Left renal cortex interstitium (tissue), 4 donors: ENCODE measurements around the gene ZNF25. TPM values are rescaled to one million over a fixed set of nuclear protein-coding genes. Genes with fewer than 3 reads are reported as not detected.
A peak's percentile ranks its signal among the peaks of the same experiment; 100 is the strongest.
"Not testable (repeated sequence)": the region's sequence is repeated elsewhere in the genome, so short reads cannot be mapped to it uniquely, and the experiment has no call there.

Experiments used
- DNase-seq, 4 donors: peaks; one replicate each; pipeline ENCODE4 v3.0.0-alpha.2; 2013; ENCODE audit warnings: low read depth in 4 of 4, low spot score in 2 of 4, missing footprints in 1 of 4
- polyA plus RNA-seq, 4 donors: library from polyadenylated mRNA; unstranded; fragments of 120-200 nt; gene quantifications; one replicate each; pipeline ENCODE4 v1.2.1, GENCODE V29; 2013; ENCODE audit not compliant: insufficient read length in 4 of 4

Gene ZNF25
- 10 to 100 TPM; 12.1 to 16.1 (median 14.6) TPM for polyA plus RNA-seq

DNA sequence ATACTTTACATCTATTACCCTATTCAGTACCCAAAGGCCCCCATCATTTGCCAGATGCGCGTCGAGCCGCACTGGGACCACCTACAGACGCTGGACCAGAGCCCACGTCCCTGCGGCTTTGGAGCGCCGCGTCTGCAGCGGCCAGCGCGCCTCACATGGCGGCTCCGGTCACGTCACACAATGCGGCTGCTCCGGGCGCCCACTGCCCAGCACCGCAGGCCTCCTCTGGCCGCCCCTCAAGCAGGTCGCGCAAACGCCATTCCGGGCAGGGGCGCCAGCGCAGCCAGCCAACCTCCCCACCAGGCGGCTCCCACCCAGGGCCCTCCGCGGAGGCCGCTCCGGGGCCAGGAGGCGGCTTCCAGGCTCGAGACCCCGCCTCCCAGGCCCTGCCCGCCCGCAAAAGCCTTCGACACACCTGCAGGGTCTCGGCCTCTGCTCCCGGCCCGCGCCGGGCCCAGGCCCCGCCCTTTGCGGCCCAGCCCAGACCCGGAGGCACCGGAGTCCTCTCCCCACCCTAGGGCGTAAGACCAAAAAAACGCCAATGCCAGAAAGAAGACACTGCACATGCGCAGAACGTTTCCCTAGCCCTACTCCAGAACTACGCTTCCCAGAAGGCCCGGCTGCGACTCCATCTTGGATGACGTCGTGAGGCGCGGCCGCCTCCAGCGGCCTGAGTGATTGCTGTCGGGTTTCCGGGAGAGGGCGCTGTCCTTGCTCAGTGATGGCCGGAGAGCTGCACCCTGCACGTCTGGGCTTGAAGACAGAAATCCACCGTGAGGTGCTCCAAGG lies at the start of gene ZNF25:
Gene ZNF25, minus strand, starts transcription at position 557 of the 789 bp plus-strand sequence. CDS start 4,925 bp downstream, outside the sequence.
- DNase-seq = peak; percentile 97 to 99 (median 98)

DNA sequence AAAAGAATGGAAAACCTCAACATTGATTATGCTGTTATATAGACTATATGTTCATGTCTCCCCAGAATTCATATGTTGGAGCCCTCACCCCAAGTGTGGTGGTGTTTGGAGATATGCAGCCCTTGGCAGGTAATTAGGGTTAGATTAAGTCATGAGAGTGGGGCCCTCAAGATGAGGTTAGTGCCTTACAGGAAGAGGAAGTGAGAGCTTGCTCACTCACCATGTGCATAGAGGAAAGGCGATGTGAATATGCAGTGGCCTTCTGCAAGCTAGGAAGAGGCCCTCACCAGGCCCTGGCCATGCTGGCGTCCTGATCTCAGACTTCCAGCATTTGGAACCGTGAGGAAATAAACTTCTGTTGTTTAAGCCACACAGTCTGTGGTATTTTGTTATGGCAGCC lies 48.8 kb upstream of the ZNF25 start:
- DNase-seq = no peak

DNA sequence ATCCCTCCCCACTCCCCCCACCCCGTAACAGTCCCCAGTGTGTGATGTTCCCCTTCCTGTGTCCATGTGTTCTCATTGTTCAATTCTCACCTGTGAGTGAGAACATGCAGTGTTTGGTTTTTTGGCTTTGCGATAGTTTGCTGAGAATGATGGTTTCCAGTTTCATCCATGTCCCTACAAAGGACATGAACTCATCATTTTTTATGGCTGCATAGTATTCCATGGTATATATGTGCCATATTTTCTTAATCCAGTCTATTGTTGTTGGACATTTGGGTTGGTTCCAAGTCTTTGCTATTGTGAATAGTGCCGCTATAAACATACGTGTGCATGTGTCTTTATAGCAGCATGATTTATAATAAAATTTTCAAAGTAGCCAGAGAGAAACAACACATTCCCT lies 42.7 kb upstream of the ZNF25 start:
- DNase-seq = not testable (repeated sequence)

DNA sequence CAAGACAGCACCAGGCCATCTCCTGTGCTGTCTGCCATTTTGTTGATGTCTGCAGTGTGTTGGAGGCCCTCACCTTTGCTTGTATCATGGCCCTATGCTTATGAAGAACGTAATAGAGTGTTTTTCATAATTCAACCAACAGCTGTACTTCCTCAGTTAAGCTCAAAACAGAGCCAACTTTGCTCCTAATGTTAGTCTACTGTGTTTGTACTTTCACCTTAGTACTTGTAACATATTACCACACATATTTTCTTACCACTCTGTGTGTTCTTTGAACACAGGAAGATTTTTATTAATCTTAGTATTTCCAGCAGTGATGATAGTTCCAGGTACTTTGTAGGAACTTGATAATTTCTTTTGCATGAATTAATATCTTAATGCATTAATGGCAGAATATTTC lies 39.9 kb upstream of the ZNF25 start:
- DNase-seq = no peak

DNA sequence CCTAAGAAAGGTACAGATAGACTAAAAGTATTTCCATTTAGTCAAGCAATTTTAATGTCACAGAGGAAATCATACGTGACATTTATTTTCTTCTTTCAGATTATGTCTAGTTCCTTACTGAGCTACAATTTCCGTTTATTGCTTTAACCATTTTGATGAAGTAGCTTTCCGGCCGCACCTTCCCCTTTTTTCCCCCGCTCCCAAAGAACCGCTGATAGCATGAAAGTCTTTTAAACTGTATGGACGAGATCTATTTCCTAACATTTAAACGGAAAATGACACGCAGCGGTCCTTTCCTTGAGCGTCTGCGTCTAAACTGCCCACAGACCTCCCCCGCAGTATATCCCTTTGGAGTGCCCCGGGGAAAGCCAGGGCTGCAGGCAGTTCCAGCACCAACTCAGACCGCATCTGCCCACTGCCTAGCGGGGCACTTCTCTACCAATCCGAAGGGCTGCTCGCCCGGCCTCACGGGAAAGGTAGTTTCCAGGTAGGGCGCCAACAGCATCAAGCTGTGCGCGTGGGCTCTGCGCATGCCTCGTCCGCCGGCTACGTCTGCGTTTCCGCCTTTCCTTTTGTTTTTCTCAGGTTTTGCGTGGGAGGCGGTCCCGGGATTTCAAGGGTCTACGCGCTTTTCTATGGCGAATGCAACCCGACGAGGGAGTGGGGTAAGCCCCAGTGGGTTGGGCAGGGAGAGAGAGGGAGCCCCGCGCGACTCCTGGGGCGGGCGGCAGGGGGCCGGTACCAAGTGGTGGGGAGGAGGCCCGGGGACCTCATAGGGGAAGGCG lies 33.9 kb upstream of the ZNF25 start, which contains the start of gene ZNF33A:
Gene ZNF33A, plus strand, starts transcription at position 557 of the 785 bp plus-strand sequence. CDS start 1,667 bp downstream, outside the sequence.
- peak; percentile 84 to 92 (median 86) for DNase-seq

DNA sequence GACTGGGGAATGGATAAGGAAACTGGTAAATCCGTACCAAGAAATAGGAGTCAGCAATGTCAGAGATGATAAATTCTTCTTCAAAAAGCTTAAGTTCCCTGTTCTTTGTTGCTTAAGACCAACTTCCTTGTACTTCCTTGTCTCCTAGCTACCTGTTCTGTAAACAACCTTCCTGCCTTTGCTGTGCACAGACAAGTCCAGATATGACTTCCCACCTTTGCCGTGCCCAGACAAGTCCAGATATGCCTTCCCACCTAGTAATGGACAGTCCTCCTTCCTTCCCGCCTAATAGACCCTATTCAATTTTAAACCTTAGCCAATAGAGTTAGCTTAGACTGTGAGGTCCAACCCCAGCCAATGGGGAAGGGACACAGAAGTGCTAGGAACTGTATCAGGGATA lies 31.5 kb upstream of the ZNF25 start:
- no peak for DNase-seq

DNA sequence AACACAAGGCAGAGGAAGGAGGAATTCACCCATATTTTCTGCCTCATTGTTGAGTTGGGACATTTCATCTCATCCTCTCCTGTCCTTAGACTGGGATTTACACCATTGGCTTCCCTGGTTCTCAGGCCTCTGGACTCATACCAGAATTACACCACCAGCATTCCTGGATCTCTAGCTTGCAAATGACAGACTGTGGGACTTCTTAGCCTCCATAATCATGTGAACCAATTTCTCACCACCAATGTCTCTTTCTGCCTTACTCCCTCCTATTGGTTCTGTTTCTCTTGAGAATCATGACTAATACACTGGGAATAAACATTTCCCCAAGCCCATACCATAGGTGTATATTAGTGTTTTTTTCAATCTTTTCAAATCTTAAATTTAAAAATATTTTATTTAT lies 31.1 kb upstream of the ZNF25 start:
- no peak for DNase-seq

DNA sequence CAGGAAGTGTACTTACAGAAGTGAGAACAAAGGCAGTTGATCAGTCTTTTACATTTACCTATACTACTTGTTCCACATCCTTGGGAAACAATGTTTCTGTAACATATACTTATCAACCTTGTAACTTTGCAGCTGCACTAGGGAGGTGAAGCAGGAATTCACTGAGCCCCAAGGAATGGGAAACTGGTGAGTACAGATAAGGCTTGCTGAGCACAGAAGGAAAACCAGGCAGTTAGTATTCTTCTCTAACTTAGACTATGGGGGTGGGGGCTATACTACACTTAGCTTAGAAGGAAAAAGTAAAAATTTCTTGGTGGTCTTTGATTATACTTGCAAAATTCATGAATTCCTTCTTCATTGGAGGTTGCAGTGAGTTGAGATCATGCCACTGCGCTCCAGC lies 27.1 kb upstream of the ZNF25 start:
- DNase-seq = no peak

DNA sequence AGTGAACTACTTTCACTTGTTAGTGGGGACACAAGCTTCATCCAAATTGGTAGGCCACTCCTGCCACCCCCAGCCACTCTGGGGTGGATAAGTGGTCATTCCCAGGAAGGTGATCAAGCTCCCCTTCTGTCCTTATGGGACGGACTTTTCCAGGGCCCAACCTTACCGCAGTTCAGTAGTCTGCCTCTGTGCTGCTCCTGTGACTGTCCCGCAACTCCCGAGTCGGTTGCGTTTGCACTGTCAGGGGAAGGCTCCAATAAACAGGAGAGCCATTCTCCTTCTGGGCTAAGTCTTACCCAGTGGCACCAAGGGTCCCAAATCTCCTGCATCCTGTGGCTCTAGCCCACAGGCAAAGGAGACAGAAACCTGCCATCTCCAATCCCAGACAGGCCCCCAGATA lies 26.6 kb upstream of the ZNF25 start:
- no peak for DNase-seq

DNA sequence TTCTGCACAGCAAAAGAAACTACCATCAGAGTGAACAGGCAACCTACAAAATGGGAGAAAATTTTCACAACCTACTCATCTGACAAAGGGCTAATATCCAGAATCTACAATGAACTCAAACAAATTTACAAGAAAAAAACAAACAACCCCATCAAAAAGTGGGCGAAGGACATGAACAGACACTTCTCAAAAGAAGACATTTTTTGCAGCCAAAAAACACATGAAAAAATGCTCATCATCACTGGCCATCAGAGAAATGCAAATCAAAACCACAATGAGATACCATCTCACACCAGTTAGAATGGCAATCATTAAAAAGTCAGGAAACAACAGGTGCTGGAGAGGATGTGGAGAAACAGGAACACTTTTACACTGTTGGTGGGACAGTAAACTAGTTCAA lies 24.0 kb upstream of the ZNF25 start:
- not testable (repeated sequence) for DNase-seq

DNA sequence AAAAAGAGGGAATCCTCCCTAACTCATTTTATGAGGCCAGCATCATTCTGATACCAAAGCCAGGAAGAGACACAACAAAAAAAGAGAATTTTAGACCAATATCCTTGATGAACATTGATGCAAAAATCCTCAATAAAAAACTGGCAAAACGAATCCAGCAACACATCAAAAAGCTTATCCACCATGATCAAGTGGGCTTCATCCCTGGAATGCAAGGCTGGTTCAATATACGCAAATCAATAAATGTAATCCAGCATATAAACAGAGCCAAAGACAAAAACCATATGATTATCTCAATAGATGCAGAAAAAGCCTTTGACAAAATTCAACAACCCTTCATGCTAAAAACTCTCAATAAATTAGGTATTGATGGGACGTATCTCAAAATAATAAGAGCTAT lies 22.5 kb upstream of the ZNF25 start:
- not testable (repeated sequence) for DNase-seq

DNA sequence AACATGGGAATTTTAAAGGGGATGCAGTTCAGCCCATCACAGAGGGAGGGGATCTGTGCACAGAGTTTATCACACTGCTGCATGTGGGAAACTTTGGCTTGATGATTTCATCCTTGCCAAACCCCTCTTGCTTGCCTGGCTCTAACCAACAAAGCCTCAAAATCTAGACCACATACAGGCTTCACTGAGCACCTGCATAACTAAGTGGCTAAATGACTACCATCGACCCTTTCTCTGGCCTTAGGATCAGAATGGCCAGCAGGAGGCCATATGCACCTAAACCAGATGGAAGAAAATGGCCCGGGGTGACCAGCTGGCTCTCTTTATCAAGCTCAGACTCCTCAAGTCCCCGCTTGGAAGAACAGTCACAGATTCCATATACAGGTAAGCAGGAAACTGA lies 15.6 kb upstream of the ZNF25 start:
- DNase-seq = no peak

DNA sequence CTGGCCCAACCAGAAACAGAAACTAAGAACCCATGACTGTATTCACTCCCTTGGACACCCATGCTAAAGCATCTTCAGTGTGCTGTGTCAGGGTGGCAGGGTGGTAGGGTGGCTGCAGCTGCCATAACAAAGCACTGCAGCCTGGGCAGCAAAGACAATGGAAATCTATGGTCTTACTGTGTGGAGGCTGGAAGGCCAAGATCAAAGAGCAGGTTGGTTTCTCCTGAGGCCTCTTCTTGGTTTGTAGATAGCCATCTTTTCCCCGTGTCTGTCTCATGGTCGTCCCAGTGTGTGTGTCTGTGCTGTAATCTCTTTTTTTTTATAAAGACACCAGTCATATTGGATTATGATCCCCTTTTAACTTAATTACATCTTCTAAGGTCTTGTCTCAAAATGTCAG lies 15.2 kb upstream of the ZNF25 start:
- no peak for DNase-seq

DNA sequence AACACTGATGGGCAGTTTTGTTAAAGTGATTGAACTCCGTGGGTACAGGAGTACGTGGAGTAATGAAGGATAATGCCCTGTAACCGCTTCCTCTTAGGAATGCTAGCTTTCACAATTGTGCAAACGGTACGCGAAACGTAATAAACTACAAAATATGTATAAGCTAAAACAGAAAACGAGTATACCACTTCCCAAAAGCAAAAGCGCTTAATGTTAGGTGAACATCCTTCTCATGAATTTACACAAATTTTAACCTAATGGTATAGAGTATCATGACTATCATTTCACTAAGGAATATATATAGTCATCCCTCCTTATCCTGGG lies 395 bp upstream of the ZNF25 start:
- no peak for DNase-seq

DNA sequence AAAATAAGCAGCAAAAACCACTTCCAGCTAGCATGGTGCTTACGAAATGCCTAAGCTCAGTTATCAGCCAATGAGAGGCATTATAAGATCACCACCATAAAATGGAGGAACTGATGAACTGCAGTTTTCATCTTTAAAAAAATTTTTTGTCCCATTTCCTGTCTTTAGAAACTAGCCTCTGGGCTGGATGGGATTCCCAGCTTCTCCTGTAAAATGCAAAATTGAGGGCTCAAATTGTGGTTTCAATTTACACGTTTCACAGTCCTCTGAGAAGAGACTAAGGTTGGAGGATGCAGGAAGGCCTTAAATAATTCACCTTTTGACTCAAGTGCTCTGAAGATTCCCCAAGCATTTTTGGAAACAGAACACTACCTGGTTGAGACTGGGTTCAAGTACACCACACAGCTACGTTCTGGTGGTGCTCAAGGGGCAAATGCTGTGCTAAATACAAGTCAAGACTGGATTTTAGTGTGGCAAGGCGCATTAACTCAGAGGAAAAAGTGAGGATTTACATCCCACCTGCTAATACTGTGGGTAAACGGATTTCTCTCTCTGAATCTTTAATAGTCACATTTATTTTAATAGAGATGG lies 951 bp downstream of the ZNF25 start:
- peak; percentile 22 to 60 (median 32) for DNase-seq

DNA sequence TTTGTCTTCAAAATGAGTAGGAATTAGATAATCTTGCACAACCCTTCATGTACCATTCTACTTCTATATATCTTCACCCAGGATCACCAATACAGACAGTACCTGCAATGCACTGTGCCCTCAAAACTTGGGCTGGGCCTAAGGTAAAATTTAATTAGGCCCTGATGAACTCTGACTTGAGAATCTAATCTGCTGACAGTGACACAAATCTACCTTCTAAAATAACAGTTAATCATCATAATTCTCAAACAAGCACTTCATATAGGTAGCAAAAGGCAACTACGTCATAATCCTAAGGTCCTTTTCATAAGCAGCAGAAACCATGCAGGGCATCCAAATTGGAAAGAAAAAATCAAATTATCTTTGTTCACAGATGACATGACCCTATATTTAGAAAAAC lies 4.1 kb downstream of the ZNF25 start:
- no peak for DNase-seq

DNA sequence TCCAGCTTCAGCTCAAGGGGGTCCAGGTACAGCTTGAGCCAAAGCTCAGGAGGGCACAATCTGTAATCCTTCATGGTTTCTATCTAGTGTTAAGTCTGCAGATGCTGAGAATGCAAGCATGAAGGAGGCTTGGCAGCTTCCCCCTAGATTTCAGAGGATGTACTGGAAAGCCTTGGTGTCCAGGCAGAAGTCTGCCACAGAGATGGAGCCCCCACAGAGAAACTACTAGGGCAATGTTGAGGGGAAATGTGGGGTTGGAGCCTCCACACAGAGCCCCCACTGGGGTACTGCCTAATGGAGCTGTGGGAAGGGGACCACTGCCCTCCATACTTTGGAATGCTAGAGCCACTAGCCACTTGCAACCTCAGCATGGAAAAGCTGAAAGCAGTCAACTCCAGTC lies 11.4 kb downstream of the ZNF25 start:
- DNase-seq = no peak

DNA sequence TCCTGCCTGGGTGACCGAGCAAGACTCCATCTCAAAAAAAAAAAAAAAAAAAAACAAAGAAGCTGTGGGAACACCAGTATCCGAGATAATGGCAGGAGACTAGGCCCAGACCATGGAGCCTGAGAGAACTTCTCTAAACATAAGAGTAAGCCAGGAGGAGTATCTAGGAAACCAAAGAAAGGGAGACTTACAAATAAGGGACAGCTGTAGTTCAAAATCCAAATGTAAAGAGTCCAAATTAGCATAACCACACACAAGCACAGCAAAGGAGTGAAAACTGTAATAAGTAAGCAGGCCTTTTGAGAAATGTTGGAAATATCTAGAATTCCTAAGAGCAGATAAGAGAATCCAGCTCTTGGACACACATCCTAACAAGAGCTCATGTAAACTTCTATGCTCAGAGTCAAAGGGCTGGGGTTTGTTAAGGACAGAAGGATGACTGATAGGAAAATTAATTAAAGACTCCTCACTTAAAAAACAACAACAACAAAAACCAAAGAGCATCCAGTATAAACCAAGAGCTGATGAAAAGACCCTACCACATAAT lies 15.8 kb downstream of the ZNF25 start:
- DNase-seq = no peak

DNA sequence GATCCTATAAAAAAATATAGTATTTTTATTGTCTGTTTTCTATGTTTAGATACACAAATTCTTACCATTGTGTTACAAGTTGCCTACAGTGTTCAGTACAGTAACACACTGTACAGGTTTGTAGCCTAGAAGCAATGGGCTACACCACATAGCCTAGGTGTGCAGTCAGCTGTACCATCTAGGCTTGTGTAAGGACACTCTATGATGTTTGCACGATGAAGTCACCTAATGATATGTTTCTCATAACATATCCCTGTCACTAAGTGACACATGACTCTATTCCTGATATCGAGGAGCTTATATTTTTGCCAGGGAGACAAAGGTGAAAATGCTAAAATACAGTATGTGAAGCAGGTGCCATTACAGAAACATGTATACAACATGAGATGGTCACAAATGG lies 18.6 kb downstream of the ZNF25 start:
- DNase-seq = no peak

DNA sequence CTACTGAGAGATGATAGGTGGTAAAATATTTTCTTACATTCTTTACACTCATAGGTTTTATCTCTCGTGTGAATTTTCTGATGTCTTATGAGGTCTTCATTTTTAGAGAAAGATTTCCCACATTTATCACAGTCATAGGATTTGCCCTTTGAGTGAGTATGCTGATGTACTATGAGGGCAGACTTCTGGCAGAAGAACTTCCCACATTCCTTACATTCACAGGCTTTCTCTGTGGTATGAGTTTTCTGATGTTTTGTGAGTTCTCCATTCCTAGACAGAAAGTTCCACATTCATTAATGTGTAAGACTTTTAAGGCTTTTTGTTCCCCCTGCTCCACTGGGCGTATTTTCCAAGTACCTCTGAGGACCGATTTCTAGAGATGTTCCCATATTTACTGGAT lies 23.5 kb downstream of the ZNF25 start:
- DNase-seq = no peak

DNA sequence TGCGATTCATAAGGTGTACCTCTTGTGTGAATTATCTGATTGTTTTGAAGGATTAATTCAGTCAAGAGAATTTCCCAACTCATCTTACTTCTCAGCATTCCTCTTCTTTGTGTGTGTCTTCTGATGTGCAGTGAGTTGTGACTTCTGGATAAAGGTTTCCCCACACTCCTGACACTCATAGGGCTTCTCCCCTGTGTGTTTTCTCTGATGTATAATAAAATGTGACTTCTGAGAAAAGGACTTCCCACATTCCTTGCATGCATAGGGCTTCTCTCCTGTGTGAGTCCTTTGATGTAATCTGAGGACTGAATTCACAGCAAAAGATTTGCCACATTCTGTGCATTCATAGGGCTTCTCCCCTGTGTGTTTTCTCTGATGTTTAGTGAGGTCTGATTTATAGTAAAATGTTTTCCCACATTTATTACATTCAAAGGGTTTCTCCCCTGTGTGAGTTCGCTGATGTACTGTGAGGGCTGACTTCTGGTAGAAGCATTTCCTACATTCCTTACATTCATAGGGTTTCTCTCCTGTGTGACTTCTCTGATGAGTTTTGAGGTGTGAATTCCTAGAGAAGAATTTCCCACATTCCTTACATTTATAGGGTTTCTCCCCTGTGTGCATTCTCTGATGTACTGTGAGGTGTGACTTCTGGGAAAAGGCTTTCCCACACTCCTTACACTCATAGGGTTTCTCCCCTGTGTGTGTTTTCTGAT lies 24.2 kb downstream of the ZNF25 start:
- no peak for DNase-seq
